GM18867 (cell line): ENCODE data around the gene PNKD.
A peak's percentile ranks its signal among the peaks of the same experiment; 100 is the strongest.

Source experiments
- ATAC-seq: cut with Tn5 transposase; IDR thresholded peaks from one replicate; pipeline ENCODE4 v1.9.1; 2021; ENCODE audit warnings: mild to moderate bottlenecking, moderate library complexity; ENCODE audit not compliant: unreplicated experiment

The PNKD gene

DNA sequence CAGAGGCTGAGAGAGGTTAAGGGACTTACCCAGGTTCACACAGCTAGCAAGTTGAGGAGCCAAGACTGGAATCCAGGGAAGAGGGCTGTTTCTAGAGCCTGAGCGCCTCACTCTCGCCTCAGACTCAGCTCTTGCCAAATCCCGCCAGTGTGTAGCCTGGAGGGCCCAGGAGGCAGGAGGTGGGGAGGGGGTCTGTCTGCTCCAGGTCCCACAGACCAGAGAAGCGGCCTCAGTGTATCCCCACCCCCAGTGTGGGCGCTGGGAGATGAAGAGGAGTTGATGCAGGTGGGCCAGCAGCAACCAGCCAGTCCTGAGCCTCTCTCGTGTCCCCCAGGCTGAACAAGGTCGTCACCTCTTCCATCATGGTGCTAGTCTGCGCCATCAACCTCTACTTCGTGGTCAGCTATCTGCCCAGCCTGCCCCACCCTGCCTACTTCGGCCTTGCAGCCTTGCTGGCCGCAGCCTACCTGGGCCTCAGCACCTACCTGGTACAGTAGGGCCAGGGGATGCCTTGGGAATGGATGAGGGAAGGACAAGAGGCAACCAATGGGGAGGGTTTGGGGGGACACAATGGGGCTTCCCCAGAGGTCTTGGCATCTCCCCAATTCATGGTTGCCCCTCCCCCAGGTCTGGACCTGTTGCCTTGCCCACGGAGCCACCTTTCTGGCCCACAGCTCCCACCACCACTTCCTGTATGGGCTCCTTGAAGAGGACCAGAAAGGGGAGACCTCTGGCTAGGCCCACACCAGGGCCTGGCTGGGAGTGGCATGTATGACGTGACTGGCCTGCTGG, 124.2 kb downstream of the PNKD start:
- ATAC-seq = no peak

DNA sequence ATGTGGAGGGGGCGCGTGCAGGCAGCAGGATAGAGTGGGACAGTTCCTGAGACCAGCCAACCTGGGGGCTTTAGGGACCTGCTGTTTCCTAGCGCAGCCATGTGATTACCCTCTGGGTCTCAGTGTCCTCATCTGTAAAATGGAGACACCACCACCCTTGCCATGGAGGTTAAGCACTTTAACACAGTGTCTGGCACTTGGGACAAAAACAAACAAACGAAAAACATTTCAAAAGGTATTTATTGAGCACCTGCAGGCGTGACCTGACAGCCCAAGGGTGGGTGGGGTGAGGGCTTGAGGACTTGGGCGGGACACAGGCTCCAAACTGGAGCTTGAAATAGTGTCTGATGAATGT, 124.7 kb downstream of the PNKD start:
- ATAC-seq = no peak

DNA sequence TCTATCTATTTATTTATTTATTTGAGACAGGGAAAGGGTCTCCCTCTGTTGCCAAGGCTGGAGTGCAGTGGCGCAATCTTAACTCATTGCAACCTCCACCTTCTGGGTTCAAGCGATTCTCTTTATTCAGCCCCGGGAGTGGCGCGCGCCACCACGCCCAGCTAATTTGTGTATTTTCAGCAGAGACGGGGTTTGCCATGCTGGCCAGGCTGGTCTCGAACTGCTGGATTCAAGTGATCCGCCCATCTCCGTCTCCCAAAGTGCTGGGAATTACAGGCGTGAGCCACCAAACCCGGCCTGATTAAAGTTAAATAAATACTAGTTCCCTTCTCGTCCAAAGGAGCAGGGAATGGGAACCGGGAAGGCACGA, 125.1 kb downstream of the PNKD start:
- no peak for ATAC-seq

GRCh38 chr2:218395826-218396687, 125.7 kb downstream of the PNKD start:
- ATAC-seq = peak; percentile 50
